ENCODE results near the gene GALNT9. TPM values are rescaled to one million over a fixed set of nuclear protein-coding genes. Genes with fewer than 3 reads are reported as not detected.
"Not testable (repeated sequence)": the region's sequence is repeated elsewhere in the genome, so short reads cannot be mapped to it uniquely, and the experiment has no call there.

The GALNT9 gene
- total and polyA plus RNA-seq, 9 donors, result 0.12 to 21.9 (median 1.3) TPM; not detected in 1

- Histone ChIP-seq H3K36me3 (no peaks in the 10 kb centered on the region), H3K27me3 (no peaks in the 10 kb centered on the region), H3K27ac (no peak overlapping the region), H3K4me3 (no peak overlapping the region), H3K9me3 (peaks cover 0 to 4% of the 10 kb centered on the region in 2 donors), H3K4me1 (ENCODE audit: insufficient read depth) (no peaks in the 10 kb centered on the region)
- intact Hi-C loops (cut with DNase I), result no loop called here
- DNase-seq, result no peak
- 78 to 84% (median 84%) methylated on average over 38 to 44 of the region's 44 CpGs for WGBS, 3 donors
- no peak for TF ChIP-seq POLR2A (IDR thresholded peaks at IDR 0.05)
- TF ChIP-seq EP300 (IDR thresholded peaks at IDR 0.05), result no peak
- TF ChIP-seq CTCF (IDR thresholded peaks at IDR 0.05), result no peak
These were observed 131.6 kb downstream of the GALNT9 start for GRCh38 chr12:132197581-132198354.

- no peak overlapping the region for H3K27ac ChIP-seq
- 88 to 95% (median 88%) methylated on average over 22 of the region's 22 CpGs for WGBS, 3 donors
- TF ChIP-seq CTCF (IDR thresholded peaks at IDR 0.05) (no peak), POLR2A (IDR thresholded peaks at IDR 0.05) (no peak), EP300 (IDR thresholded peaks at IDR 0.05) (no peak)
- H3K4me1 ChIP-seq (ENCODE audit: insufficient read depth), result no peaks in the 10 kb centered on the region
- DNase-seq, result no peak
- H3K36me3 ChIP-seq, result no peaks in the 10 kb centered on the region
- H3K4me3 ChIP-seq, result no peak overlapping the region
- intact Hi-C loops (cut with DNase I), result no loop called here
- peaks cover 0 to 4% of the 10 kb centered on the region in 2 donors for H3K9me3 ChIP-seq
- H3K27me3 ChIP-seq, result no peaks in the 10 kb centered on the region
These were observed 132.5 kb downstream of the GALNT9 start for GRCh38 chr12:132196873-132197390.

- no peaks in the 10 kb centered on the region for H3K36me3 ChIP-seq
- peaks cover 0 to 4% of the 10 kb centered on the region in 2 donors for H3K9me3 ChIP-seq
- intact Hi-C loops (cut with DNase I), result no loop called here
- no peaks in the 10 kb centered on the region for H3K27me3 ChIP-seq
- no peak for DNase-seq
- H3K27ac ChIP-seq, result no peak overlapping the region
- WGBS, 3 donors, result 65 to 79% (median 68%) methylated on average over 32 of the region's 32 CpGs
- TF ChIP-seq POLR2A (IDR thresholded peaks at IDR 0.05) (no peak), CTCF (IDR thresholded peaks at IDR 0.05) (no peak), EP300 (IDR thresholded peaks at IDR 0.05) (no peak)
- no peaks in the 10 kb centered on the region for H3K4me1 ChIP-seq (ENCODE audit: insufficient read depth)
- H3K4me3 ChIP-seq, result no peak overlapping the region
These were observed 133.1 kb downstream of the GALNT9 start for GRCh38 chr12:132196038-132196872.

- H3K27me3 ChIP-seq; H3K4me1 ChIP-seq (ENCODE audit: insufficient read depth); intact Hi-C loops (cut with DNase I); H3K36me3 ChIP-seq; DNase-seq; H3K9me3 ChIP-seq; H3K27ac ChIP-seq; H3K4me3 ChIP-seq: not testable (repeated sequence)
- 85 to 89% (median 88%) methylated on average over 12 of the region's 12 CpGs for WGBS, 3 donors
These were observed 134.1 kb downstream of the GALNT9 start for GRCh38 chr12:132195242-132195641.

Measured in ovary (tissue), 9 donors.